TTC549 (cell line): ENCODE measurements around the gene CA7.
"Not testable (repeated sequence)": the region's sequence is repeated elsewhere in the genome, so short reads cannot be mapped to it uniquely, and the experiment has no call there.

Experiments
- FAIRE-seq: peaks from 2 replicates; lab custom pipeline; 2012; peaks lifted over from hg19 to GRCh38; lab: Jason Lieb, UNC

Gene CA7

GRCh38 chr16:66873685-66874055, 29.5 kb downstream of the CA7 start:
- no peak for FAIRE-seq

- FAIRE-seq, result no peak
These were observed 30.0 kb downstream of the CA7 start for GRCh38 chr16:66874079-66874775.

GRCh38 chr16:66878067-66878466, 33.9 kb downstream of the CA7 start:
- no peak for FAIRE-seq

- FAIRE-seq, result no peak
These were observed 36.2 kb downstream of the CA7 start, which contains the start of gene PDP2 for GRCh38 chr16:66880288-66881013. Gene PDP2 (plus strand): TSS chr16:66880515. CDS start chr16:66884285, 3,770 bp downstream.

GRCh38 chr16:66881014-66881417, 36.8 kb downstream of the CA7 start:
- no peak for FAIRE-seq

- no peak for FAIRE-seq
These were observed 37.3 kb downstream of the CA7 start for GRCh38 chr16:66881560-66881959.

- no peak for FAIRE-seq
These were observed 37.8 kb downstream of the CA7 start for GRCh38 chr16:66881964-66882508.

- no peak for FAIRE-seq
These were observed 38.5 kb downstream of the CA7 start for GRCh38 chr16:66882702-66883101.

- FAIRE-seq, result no peak
These were observed 41.3 kb downstream of the CA7 start for GRCh38 chr16:66885491-66885890.

GRCh38 chr16:66886321-66886720, 42.1 kb downstream of the CA7 start:
- no peak for FAIRE-seq

GRCh38 chr16:66886914-66887313, 42.7 kb downstream of the CA7 start:
- FAIRE-seq, result no peak

- no peak for FAIRE-seq
These were observed 44.7 kb downstream of the CA7 start for GRCh38 chr16:66888647-66889615.

- FAIRE-seq, result no peak
These were observed 45.4 kb downstream of the CA7 start for GRCh38 chr16:66889622-66890021.

GRCh38 chr16:66890799-66891198, 46.6 kb downstream of the CA7 start:
- no peak for FAIRE-seq

- FAIRE-seq, result no peak
These were observed 47.1 kb downstream of the CA7 start for GRCh38 chr16:66891360-66891759.

GRCh38 chr16:66891797-66892196, 47.6 kb downstream of the CA7 start:
- no peak for FAIRE-seq

GRCh38 chr16:66894055-66894454, 49.8 kb downstream of the CA7 start:
- FAIRE-seq, result no peak

GRCh38 chr16:66894948-66895688, 50.9 kb downstream of the CA7 start:
- no peak for FAIRE-seq

- FAIRE-seq, result no peak
These were observed 51.4 kb downstream of the CA7 start for GRCh38 chr16:66895689-66895979.

GRCh38 chr16:66895999-66896398, 51.8 kb downstream of the CA7 start:
- no peak for FAIRE-seq

GRCh38 chr16:66896682-66897081, 52.5 kb downstream of the CA7 start:
- FAIRE-seq, result not testable (repeated sequence)

GRCh38 chr16:66898207-66898606, 54.0 kb downstream of the CA7 start:
- FAIRE-seq, result no peak
